Muscle of back (tissue), 13 donors: ENCODE data around the gene CTBP1. TPM values are rescaled to one million over a fixed set of nuclear protein-coding genes. Genes with fewer than 3 reads are reported as not detected.
A peak's percentile ranks its signal among the peaks of the same experiment; 100 is the strongest.
"Not testable (repeated sequence)": the region's sequence is repeated elsewhere in the genome, so short reads cannot be mapped to it uniquely, and the experiment has no call there.

Source experiments
- DNase-seq, 3 donors: peaks; one replicate each; pipeline versions ENCODE4 v3.0.0 to v3.0.0-alpha.2; 2013
- long read RNA-seq, 9 donors: transcript quantifications; one replicate each; lab custom pipeline, GENCODE V29; 2026
- polyA plus RNA-seq, 10 donors: library from polyadenylated mRNA; unstranded; fragments of 120-200 nt; gene quantifications; one replicate each; pipeline ENCODE4 v1.2.1, GENCODE V29; 2013; ENCODE audit not compliant: insufficient read length in 10 of 10

Gene CTBP1
- polyA plus RNA-seq, result 100 to 1,000 TPM in 4 of 10 donors, 10 to 100 TPM in 6; 80.7 to 142 (median 95.1) TPM
- long read RNA-seq, donor 1, transcript CTBP1-203 (10 exons, 2,467 nt), result major isoform, 5 of 13 reads
- long read RNA-seq, donor 1, partial matches to known transcripts, result 0 of 13 reads
- long read RNA-seq, donor 1, other reads (novel, unspliced or antisense), result 5 of 13 reads
- long read RNA-seq, donor 2, transcript CTBP1-203 (10 exons, 2,467 nt), result major isoform, 6 of 8 reads
- long read RNA-seq, donor 2, partial matches to known transcripts, result 0 of 8 reads
- long read RNA-seq, donor 2, other reads (novel, unspliced or antisense), result 0 of 8 reads
- long read RNA-seq, donor 3, result 0 reads
- long read RNA-seq, donor 4, transcript CTBP1-203 (10 exons, 2,467 nt), result major isoform, 6 of 11 reads
- long read RNA-seq, donor 4, transcript CTBP1-201 (9 exons, 2,297 nt), result minor isoform, 5 of 11 reads
- long read RNA-seq, donor 4, partial matches to known transcripts, result 0 of 11 reads
- long read RNA-seq, donor 4, other reads (novel, unspliced or antisense), result 0 of 11 reads
- long read RNA-seq, donor 5, transcript CTBP1-203 (10 exons, 2,467 nt), result major isoform, 8 of 17 reads
- long read RNA-seq, donor 5, transcript CTBP1-201 (9 exons, 2,297 nt), result minor isoform, 5 of 17 reads
- long read RNA-seq, donor 5, partial matches to known transcripts, result 0 of 17 reads
- long read RNA-seq, donor 5, other reads (novel, unspliced or antisense), result 0 of 17 reads
- long read RNA-seq, donor 6, full-length matches to known transcripts, result 17 of 38 reads
- long read RNA-seq, donor 6, partial matches to known transcripts, result 21 of 38 reads
- long read RNA-seq, donor 6, other reads (novel, unspliced or antisense), result 0 of 38 reads
- long read RNA-seq, donor 7, transcript CTBP1-203 (10 exons, 2,467 nt), result major isoform, 7 of 10 reads
- long read RNA-seq, donor 7, partial matches to known transcripts, result 0 of 10 reads
- long read RNA-seq, donor 7, other reads (novel, unspliced or antisense), result 0 of 10 reads
- long read RNA-seq, donor 8, transcript CTBP1-203 (10 exons, 2,467 nt), result major isoform, 9 of 12 reads
- long read RNA-seq, donor 8, partial matches to known transcripts, result 0 of 12 reads
- long read RNA-seq, donor 8, other reads (novel, unspliced or antisense), result 0 of 12 reads
- long read RNA-seq, donor 9, partial matches to known transcripts, result 0 of 1 reads
- long read RNA-seq, donor 9, other reads (novel, unspliced or antisense), result 0 of 1 reads

GRCh38 chr4:1248245-1249147, at the start of gene CTBP1:
Gene CTBP1, minus strand, starts transcription at chr4:1249130. Its CDS starts 7,799 bp downstream, at chr4:1241331.
- DNase-seq, result peak; percentile 88 to 96 (median 95)

- DNase-seq, result no peak
Measured at GRCh38 chr4:1298461-1298860, 49.5 kb upstream of the CTBP1 start.

- no peak for DNase-seq
Measured at GRCh38 chr4:1297456-1298325, 48.8 kb upstream of the CTBP1 start.

GRCh38 chr4:1297023-1297395, 48.1 kb upstream of the CTBP1 start:
- DNase-seq, result no peak

GRCh38 chr4:1296324-1297022, 47.5 kb upstream of the CTBP1 start:
- no peak for DNase-seq

GRCh38 chr4:1295405-1296055, 46.6 kb upstream of the CTBP1 start:
- no peak for DNase-seq

- no peak for DNase-seq
Measured at GRCh38 chr4:1294891-1295290, 46.0 kb upstream of the CTBP1 start.

GRCh38 chr4:1294424-1294823, 45.5 kb upstream of the CTBP1 start:
- DNase-seq, result no peak

- DNase-seq, result no peak
Measured at GRCh38 chr4:1293991-1294390, 45.1 kb upstream of the CTBP1 start.

GRCh38 chr4:1293531-1293941, 44.6 kb upstream of the CTBP1 start:
- no peak for DNase-seq

- DNase-seq, result not testable (repeated sequence)
Measured at GRCh38 chr4:1292703-1293011, 43.7 kb upstream of the CTBP1 start.

GRCh38 chr4:1291996-1292702, 43.2 kb upstream of the CTBP1 start:
- DNase-seq, result no peak

- DNase-seq, result no peak
Measured at GRCh38 chr4:1291091-1291490, 42.2 kb upstream of the CTBP1 start.

- peak in 2 of 3 donors; percentile 12 to 40 for DNase-seq
Measured at GRCh38 chr4:1290165-1290977, 41.4 kb upstream of the CTBP1 start.

- DNase-seq, result peak; percentile 96 to 99 (median 98)
Measured at GRCh38 chr4:1289207-1290164, 40.6 kb upstream of the CTBP1 start, which contains the start of gene MAEA. Gene MAEA, plus strand, starts transcription at chr4:1289891. Its CDS starts 23 bp downstream, at chr4:1289914.

GRCh38 chr4:1288786-1289185, 39.9 kb upstream of the CTBP1 start:
- no peak for DNase-seq
